Activated naive CD4-positive, alpha-beta T cell treated with anti-CD3 and anti-CD28 coated beads, Interleukin-2, amount 50 U/mL, for 24 hours (primary cell): ENCODE data around the gene TRMT6.

Experiments
- H3K27ac Mint-ChIP-seq: one replicate; pipeline ENCODE4 v1.8.0; 2021; ENCODE audit warnings: mild to moderate bottlenecking, mixed read lengths
- H3K27me3 Mint-ChIP-seq: one replicate; pipeline ENCODE4 v1.8.0; 2021; ENCODE audit warnings: mixed read lengths
- H3K36me3 Mint-ChIP-seq: one replicate; pipeline ENCODE4 v1.8.0; 2021; ENCODE audit warnings: mixed read lengths
- H3K4me1 Mint-ChIP-seq: one replicate; pipeline ENCODE4 v1.8.0; 2021; ENCODE audit warnings: mixed read lengths
- H3K4me3 Mint-ChIP-seq: one replicate; pipeline ENCODE4 v1.8.0; 2021; ENCODE audit warnings: mild to moderate bottlenecking, mixed read lengths
- H3K9me3 Mint-ChIP-seq: one replicate; pipeline ENCODE4 v1.8.0; 2021; ENCODE audit warnings: mixed read lengths

Gene TRMT6

GRCh38 chr20:5927749-5928462 is 22.4 kb downstream of the TRMT6 start:
- Mint-ChIP-seq H3K27ac (no peak overlapping the region), H3K27me3 (peaks cover 3% of the 10 kb centered on the region), H3K9me3 (no peaks in the 10 kb centered on the region), H3K4me1 (no peaks in the 10 kb centered on the region), H3K4me3 (no peak overlapping the region), H3K36me3 (no peaks in the 10 kb centered on the region)

GRCh38 chr20:5925551-5925950 is 24.8 kb downstream of the TRMT6 start:
- Mint-ChIP-seq H3K4me3 (no peak overlapping the region), H3K9me3 (no peaks in the 10 kb centered on the region), H3K36me3 (no peaks in the 10 kb centered on the region), H3K27ac (no peak overlapping the region), H3K27me3 (peaks cover 5% of the 10 kb centered on the region), H3K4me1 (peaks cover under 1% of the 10 kb centered on the region)

GRCh38 chr20:5923493-5923892 is 26.8 kb downstream of the TRMT6 start:
- peaks cover 16% of the 10 kb centered on the region for H3K4me1 Mint-ChIP-seq
- H3K9me3 Mint-ChIP-seq = no peaks in the 10 kb centered on the region
- H3K4me3 Mint-ChIP-seq = no peak overlapping the region
- H3K36me3 Mint-ChIP-seq = no peaks in the 10 kb centered on the region
- peaks cover 3% of the 10 kb centered on the region for H3K27me3 Mint-ChIP-seq
- no peak overlapping the region for H3K27ac Mint-ChIP-seq

- no peak overlapping the region for H3K4me3 Mint-ChIP-seq
- H3K36me3 Mint-ChIP-seq = no peaks in the 10 kb centered on the region
- no peaks in the 10 kb centered on the region for H3K9me3 Mint-ChIP-seq
- H3K4me1 Mint-ChIP-seq = peaks cover 16% of the 10 kb centered on the region
- peaks cover 3% of the 10 kb centered on the region for H3K27me3 Mint-ChIP-seq
- H3K27ac Mint-ChIP-seq = no peak overlapping the region
Measured at GRCh38 chr20:5920581-5920980, 29.8 kb downstream of the TRMT6 start.

- no peak overlapping the region for H3K27ac Mint-ChIP-seq
- H3K4me1 Mint-ChIP-seq = peaks cover 16% of the 10 kb centered on the region
- peak overlapping the region; percentile 2 for H3K4me3 Mint-ChIP-seq
- peaks cover 4% of the 10 kb centered on the region for H3K27me3 Mint-ChIP-seq
- H3K36me3 Mint-ChIP-seq = no peaks in the 10 kb centered on the region
- H3K9me3 Mint-ChIP-seq = no peaks in the 10 kb centered on the region
Measured at GRCh38 chr20:5919626-5920544, 30.4 kb downstream of the TRMT6 start.

- Mint-ChIP-seq H3K27me3 (peaks cover 10% of the 10 kb centered on the region), H3K27ac (no peak overlapping the region), H3K4me1 (peaks cover 16% of the 10 kb centered on the region), H3K36me3 (no peaks in the 10 kb centered on the region), H3K9me3 (no peaks in the 10 kb centered on the region), H3K4me3 (no peak overlapping the region)
Measured at GRCh38 chr20:5918856-5919625, 31.3 kb downstream of the TRMT6 start.

- H3K36me3 Mint-ChIP-seq = peaks cover 2% of the 10 kb centered on the region
- no peaks in the 10 kb centered on the region for H3K9me3 Mint-ChIP-seq
- peaks cover 34% of the 10 kb centered on the region for H3K27me3 Mint-ChIP-seq
- peaks cover 23% of the 10 kb centered on the region for H3K4me1 Mint-ChIP-seq
- no peak overlapping the region for H3K4me3 Mint-ChIP-seq
- no peak overlapping the region for H3K27ac Mint-ChIP-seq
Measured at GRCh38 chr20:5914859-5915258, 35.5 kb downstream of the TRMT6 start.

- Mint-ChIP-seq H3K4me1 (peaks cover 12% of the 10 kb centered on the region), H3K27me3 (peaks cover 42% of the 10 kb centered on the region), H3K27ac (no peak overlapping the region), H3K4me3 (no peak overlapping the region), H3K9me3 (no peaks in the 10 kb centered on the region), H3K36me3 (peaks cover 2% of the 10 kb centered on the region)
Measured at GRCh38 chr20:5913166-5913565, 37.2 kb downstream of the TRMT6 start.

- H3K36me3 Mint-ChIP-seq = peaks cover 2% of the 10 kb centered on the region
- peaks cover 12% of the 10 kb centered on the region for H3K4me1 Mint-ChIP-seq
- no peaks in the 10 kb centered on the region for H3K9me3 Mint-ChIP-seq
- H3K4me3 Mint-ChIP-seq = no peak overlapping the region
- H3K27ac Mint-ChIP-seq = no peak overlapping the region
- peaks cover 62% of the 10 kb centered on the region for H3K27me3 Mint-ChIP-seq
Measured at GRCh38 chr20:5910186-5910585, 40.1 kb downstream of the TRMT6 start.

GRCh38 chr20:5908981-5909380 is 41.4 kb downstream of the TRMT6 start:
- Mint-ChIP-seq H3K9me3 (no peaks in the 10 kb centered on the region), H3K27ac (no peak overlapping the region), H3K36me3 (peaks cover 2% of the 10 kb centered on the region), H3K4me3 (no peak overlapping the region), H3K4me1 (peaks cover 12% of the 10 kb centered on the region), H3K27me3 (peaks cover 57% of the 10 kb centered on the region)

GRCh38 chr20:5900908-5901307 is 49.4 kb downstream of the TRMT6 start:
- Mint-ChIP-seq H3K27ac (no peak overlapping the region), H3K27me3 (peaks cover 19% of the 10 kb centered on the region), H3K4me1 (no peaks in the 10 kb centered on the region)

GRCh38 chr20:5899444-5899843 is 50.9 kb downstream of the TRMT6 start:
- Mint-ChIP-seq H3K27me3 (peaks cover 22% of the 10 kb centered on the region), H3K9me3 (no peaks in the 10 kb centered on the region), H3K27ac (no peak overlapping the region), H3K4me1 (no peaks in the 10 kb centered on the region), H3K4me3 (no peak overlapping the region), H3K36me3 (no peaks in the 10 kb centered on the region)

More at GRCh38 chr20:5900908-5901307, 49.4 kb downstream of the TRMT6 start:
- H3K4me3 Mint-ChIP-seq = no peak overlapping the region
- H3K36me3 Mint-ChIP-seq = no peaks in the 10 kb centered on the region
- H3K9me3 Mint-ChIP-seq = no peaks in the 10 kb centered on the region

- Mint-ChIP-seq H3K27me3 (peaks cover 25% of the 10 kb centered on the region), H3K27ac (no peak overlapping the region), H3K9me3 (no peaks in the 10 kb centered on the region), H3K36me3 (no peaks in the 10 kb centered on the region), H3K4me1 (no peaks in the 10 kb centered on the region), H3K4me3 (no peak overlapping the region)
Measured at GRCh38 chr20:5895626-5896025, 54.7 kb downstream of the TRMT6 start.

- Mint-ChIP-seq H3K9me3 (no peaks in the 10 kb centered on the region), H3K27me3 (peaks cover 24% of the 10 kb centered on the region), H3K36me3 (no peaks in the 10 kb centered on the region), H3K4me3 (no peak overlapping the region), H3K4me1 (no peaks in the 10 kb centered on the region), H3K27ac (no peak overlapping the region)
Measured at GRCh38 chr20:5893621-5894020, 56.7 kb downstream of the TRMT6 start.

- Mint-ChIP-seq H3K27me3 (peaks cover 24% of the 10 kb centered on the region), H3K9me3 (no peaks in the 10 kb centered on the region), H3K4me1 (no peaks in the 10 kb centered on the region), H3K27ac (no peak overlapping the region), H3K4me3 (no peak overlapping the region), H3K36me3 (no peaks in the 10 kb centered on the region)
Measured at GRCh38 chr20:5893052-5893451, 57.3 kb downstream of the TRMT6 start.
